HL-60 (cell line): ENCODE data around the gene PHF21A.

Experiments
- CTCF ChIP-seq: IDR thresholded peaks from one replicate; pipeline ENCODE4 v1.5.1; 2011; ENCODE audit warnings: low read length, control low read depth, inconsistent platforms; ENCODE audit not compliant: insufficient read depth
- GABPA ChIP-seq: IDR thresholded peaks from 2 replicates; pipeline ENCODE4 v1.6.1; 2012; ENCODE audit warnings: low read depth
- POLR2AphosphoS5 ChIP-seq: IDR thresholded peaks from 2 replicates; pipeline ENCODE4 v1.6.1; 2012; ENCODE audit warnings: low read depth
- REST ChIP-seq: IDR thresholded peaks from 2 replicates; pipeline ENCODE4 v1.6.1; 2012; ENCODE audit warnings: low read depth; ENCODE audit not compliant: insufficient replicate concordance

GRCh38 chr11:46127150-46127638 lies 5.9 kb upstream of the PHF21A start:
- TF ChIP-seq POLR2AphosphoS5 (peak; percentile 79), CTCF (peak; percentile 72), REST (peak; percentile 48), GABPA (peak; percentile 69)
